SK-N-SH (cell line): ENCODE data around the gene METTL24.

Experiments
- EP300 ChIP-seq, 2 experiments: IDR thresholded peaks; 2 replicates each; pipeline versions ENCODE4 v1.4.0 to v1.6.1; 2012; ENCODE audit warnings: borderline replicate concordance in 1 of 2, low read depth in 1 of 2, low read length in 1 of 2
- EZH2phosphoT487 ChIP-seq: fragments of 200-600 bp; sonication (generic); IDR thresholded peaks from 2 replicates; pipeline ENCODE4 v1.6.1; 2017; ENCODE audit warnings: low read depth, mixed run types, mild to moderate bottlenecking, antibody characterized with exemption, moderate library complexity, borderline replicate concordance
- JUND ChIP-seq: IDR thresholded peaks from 2 replicates; pipeline ENCODE4 v1.4.0; 2012
- NFIC ChIP-seq: IDR thresholded peaks from 2 replicates; pipeline ENCODE4 v1.4.0; 2012; ENCODE audit warnings: borderline replicate concordance
- POLR2AphosphoS5 ChIP-seq: IDR thresholded peaks from 2 replicates; pipeline ENCODE4 v1.6.1; 2012; ENCODE audit warnings: low read depth, low read length
- RCOR1 ChIP-seq: fragments of 150-350 bp; IDR thresholded peaks from 2 replicates; pipeline ENCODE4 v1.6.1; 2017; ENCODE audit warnings: antibody characterized with exemption, low read length
- SIN3A ChIP-seq: IDR thresholded peaks from 2 replicates; pipeline ENCODE4 v1.6.1; 2012; ENCODE audit warnings: low read depth, mild to moderate bottlenecking, low read length, moderate library complexity, borderline replicate concordance
- TCF12 ChIP-seq: IDR thresholded peaks from 2 replicates; pipeline ENCODE4 v1.4.0; 2012
- YY1 ChIP-seq: IDR thresholded peaks from 2 replicates; pipeline ENCODE4 v1.4.0; 2012; ENCODE audit warnings: low read depth, mild to moderate bottlenecking
- TF ChIP-seq, protein P1 (sequence below): fragments of 200-600 bp; sonication (generic); IDR thresholded peaks from 2 replicates; pipeline ENCODE4 v1.6.1; 2017; ENCODE audit warnings: antibody characterized with exemption, mild to moderate bottlenecking, moderate library complexity
- TF ChIP-seq, protein P2 (sequence below): fragments of 150-350 bp; IDR thresholded peaks from 2 replicates; pipeline ENCODE4 v1.6.1; 2017; ENCODE audit warnings: antibody characterized with exemption, low read length, low read depth, borderline replicate concordance

DNA sequence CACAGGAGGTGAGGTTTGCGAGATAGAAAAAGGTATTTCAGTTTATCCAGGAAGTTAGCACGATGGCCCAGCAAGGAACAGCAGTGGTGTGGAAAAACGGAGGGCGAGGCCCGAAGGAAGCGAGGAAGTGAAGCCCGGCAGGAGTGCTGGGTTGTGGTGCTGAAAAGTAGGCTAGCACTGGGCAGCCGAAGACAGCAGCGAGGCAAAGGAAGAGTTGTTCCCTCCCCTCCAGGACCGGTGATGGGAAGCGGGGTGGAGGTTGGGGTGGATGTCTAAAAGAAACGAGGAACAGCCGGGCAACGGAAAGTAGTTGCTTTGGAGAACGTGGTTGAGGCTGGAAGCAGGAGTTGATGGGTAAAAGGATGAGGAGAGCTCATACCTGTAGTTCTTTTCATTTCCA is 1.4 kb downstream of the METTL24 start:
- TF ChIP-seq, protein P1, sequence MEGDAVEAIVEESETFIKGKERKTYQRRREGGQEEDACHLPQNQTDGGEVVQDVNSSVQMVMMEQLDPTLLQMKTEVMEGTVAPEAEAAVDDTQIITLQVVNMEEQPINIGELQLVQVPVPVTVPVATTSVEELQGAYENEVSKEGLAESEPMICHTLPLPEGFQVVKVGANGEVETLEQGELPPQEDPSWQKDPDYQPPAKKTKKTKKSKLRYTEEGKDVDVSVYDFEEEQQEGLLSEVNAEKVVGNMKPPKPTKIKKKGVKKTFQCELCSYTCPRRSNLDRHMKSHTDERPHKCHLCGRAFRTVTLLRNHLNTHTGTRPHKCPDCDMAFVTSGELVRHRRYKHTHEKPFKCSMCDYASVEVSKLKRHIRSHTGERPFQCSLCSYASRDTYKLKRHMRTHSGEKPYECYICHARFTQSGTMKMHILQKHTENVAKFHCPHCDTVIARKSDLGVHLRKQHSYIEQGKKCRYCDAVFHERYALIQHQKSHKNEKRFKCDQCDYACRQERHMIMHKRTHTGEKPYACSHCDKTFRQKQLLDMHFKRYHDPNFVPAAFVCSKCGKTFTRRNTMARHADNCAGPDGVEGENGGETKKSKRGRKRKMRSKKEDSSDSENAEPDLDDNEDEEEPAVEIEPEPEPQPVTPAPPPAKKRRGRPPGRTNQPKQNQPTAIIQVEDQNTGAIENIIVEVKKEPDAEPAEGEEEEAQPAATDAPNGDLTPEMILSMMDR: no peak
- TF ChIP-seq EZH2phosphoT487: no peak
- no peak for TF ChIP-seq NFIC
- no peak for TF ChIP-seq EP300 (IDR thresholded peaks at IDR 0.05; ENCODE audit: borderline replicate concordance in 1 of 2, low read depth in 1 of 2, low read length in 1 of 2)
- no peak for TF ChIP-seq POLR2AphosphoS5
- no peak for TF ChIP-seq TCF12
- TF ChIP-seq, protein P2, sequence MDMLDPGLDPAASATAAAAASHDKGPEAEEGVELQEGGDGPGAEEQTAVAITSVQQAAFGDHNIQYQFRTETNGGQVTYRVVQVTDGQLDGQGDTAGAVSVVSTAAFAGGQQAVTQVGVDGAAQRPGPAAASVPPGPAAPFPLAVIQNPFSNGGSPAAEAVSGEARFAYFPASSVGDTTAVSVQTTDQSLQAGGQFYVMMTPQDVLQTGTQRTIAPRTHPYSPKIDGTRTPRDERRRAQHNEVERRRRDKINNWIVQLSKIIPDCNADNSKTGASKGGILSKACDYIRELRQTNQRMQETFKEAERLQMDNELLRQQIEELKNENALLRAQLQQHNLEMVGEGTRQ: no peak
- TF ChIP-seq YY1: no peak
- TF ChIP-seq RCOR1: no peak
- TF ChIP-seq JUND: no peak
- TF ChIP-seq SIN3A: no peak
